Cardiac muscle cell (in vitro differentiated cells and primary cell): ENCODE measurements around the gene LCE2A. TPM values are rescaled to one million over a fixed set of nuclear protein-coding genes. Genes with fewer than 3 reads are reported as not detected.

Source experiments
- DNase-seq, 2 donors: peaks; one replicate each; pipeline versions ENCODE4 v3.0.0 to v3.0.0-alpha.2; 2010 to 2017; ENCODE audit warnings: low read depth in 1 of 2, low spot score in 1 of 2
- H3K27ac ChIP-seq: fragments of 200-600 bp; sonication (generic); 2 replicates; pipeline ENCODE4 v1.5.1; 2016
- H3K27me3 ChIP-seq: fragments of 200-600 bp; sonication (generic); 2 replicates; pipeline ENCODE4 v1.6.0; 2016; ENCODE audit warnings: control low read depth
- H3K36me3 ChIP-seq: fragments of 200-600 bp; sonication (generic); 2 replicates; pipeline ENCODE4 v1.5.1; 2016; ENCODE audit warnings: control low read depth
- H3K4me1 ChIP-seq: fragments of 200-600 bp; sonication (generic); 2 replicates; pipeline ENCODE4 v1.8.1; 2017; ENCODE audit warnings: low read depth, mild to moderate bottlenecking, mixed run types
- H3K4me3 ChIP-seq: fragments of 200-600 bp; sonication (generic); 2 replicates; pipeline ENCODE4 v1.5.1; 2016; ENCODE audit warnings: mild to moderate bottlenecking
- H3K9me3 ChIP-seq: fragments of 200-600 bp; sonication (generic); 2 replicates; pipeline ENCODE4 v1.5.1; 2017; ENCODE audit warnings: low read depth, mild to moderate bottlenecking, control low read depth
- CTCF ChIP-seq: IDR thresholded peaks from 2 replicates; pipeline ENCODE4 v1.5.1; 2012; ENCODE audit warnings: low read depth, mild to moderate bottlenecking, low read length
- polyA plus RNA-seq: library from polyadenylated mRNA; unstranded; fragments of >200 nt; fragmentation: Nextera tagmentation; extraction: Ambion mirVana; gene quantifications from 2 replicates; pipeline ENCODE4 v1.2.1, GENCODE V29; 2016
- total RNA-seq: library from RNA; depleted of rRNA; stranded (reverse); fragments of >200 nt; gene quantifications from 2 replicates; pipeline ENCODE4 v1.2.3, GENCODE V29; 2016

LCE2A gene
- total RNA-seq: not detected in 2 replicates
- not detected in 2 replicates for polyA plus RNA-seq

- no peak for DNase-seq
- Histone ChIP-seq H3K27me3 (no peaks in the 10 kb centered on the region), H3K4me1 (no peaks in the 10 kb centered on the region), H3K9me3 (no peaks in the 10 kb centered on the region), H3K4me3 (no peak within 1 kb of the TSS), H3K27ac (no peak within 1 kb of the TSS), H3K36me3 (no peaks in the 10 kb centered on the region)
- no peak for TF ChIP-seq CTCF
Measured at GRCh38 chr1:152697701-152698600, at the start of gene LCE2A. LCE2A (plus strand) TSS chr1:152698345; CDS start chr1:152698902, 557 bp downstream.

- Histone ChIP-seq H3K36me3 (no peaks in the 10 kb centered on the region), H3K27ac (no peak overlapping the region), H3K4me1 (no peaks in the 10 kb centered on the region), H3K4me3 (no peak overlapping the region), H3K9me3 (no peaks in the 10 kb centered on the region), H3K27me3 (no peaks in the 10 kb centered on the region)
- DNase-seq: peak in 1 of 2 donors; percentile 54
- TF ChIP-seq CTCF: peak; percentile 77
Measured at GRCh38 chr1:152654110-152654509, 44.0 kb upstream of the LCE2A start.

GRCh38 chr1:152656459-152656858, 41.7 kb upstream of the LCE2A start:
- Histone ChIP-seq H3K4me1 (no peaks in the 10 kb centered on the region), H3K9me3 (no peaks in the 10 kb centered on the region), H3K27me3 (no peaks in the 10 kb centered on the region), H3K4me3 (no peak overlapping the region), H3K36me3 (no peaks in the 10 kb centered on the region), H3K27ac (no peak overlapping the region)
- TF ChIP-seq CTCF: no peak
- DNase-seq: no peak

GRCh38 chr1:152657677-152658076, 40.5 kb upstream of the LCE2A start:
- Histone ChIP-seq H3K27me3 (no peaks in the 10 kb centered on the region), H3K9me3 (no peaks in the 10 kb centered on the region), H3K36me3 (no peaks in the 10 kb centered on the region), H3K4me3 (no peak overlapping the region), H3K4me1 (no peaks in the 10 kb centered on the region), H3K27ac (no peak overlapping the region)
- no peak for TF ChIP-seq CTCF
- DNase-seq: no peak

GRCh38 chr1:152658649-152659048, 39.5 kb upstream of the LCE2A start:
- Histone ChIP-seq H3K4me1 (no peaks in the 10 kb centered on the region), H3K4me3 (no peak overlapping the region), H3K27ac (no peak overlapping the region), H3K27me3 (no peaks in the 10 kb centered on the region), H3K36me3 (no peaks in the 10 kb centered on the region), H3K9me3 (no peaks in the 10 kb centered on the region)
- TF ChIP-seq CTCF: no peak
- DNase-seq: no peak
